WI38 (cell line): Measurements from ENCODE around the gene GPR26.
"Not testable (repeated sequence)": the region's sequence is repeated elsewhere in the genome, so short reads cannot be mapped to it uniquely, and the experiment has no call there.

Experiments used
- H3K4me3 ChIP-seq: 2 replicates; pipeline ENCODE4 v1.5.1; 2011; ENCODE audit warnings: low read depth, mild to moderate bottlenecking, control low read depth, low read length
- CTCF ChIP-seq: IDR thresholded peaks from 2 replicates; pipeline ENCODE4 v1.5.1; 2012; ENCODE audit warnings: low read depth, mild to moderate bottlenecking, control low read depth, low read length

The GPR26 gene

DNA sequence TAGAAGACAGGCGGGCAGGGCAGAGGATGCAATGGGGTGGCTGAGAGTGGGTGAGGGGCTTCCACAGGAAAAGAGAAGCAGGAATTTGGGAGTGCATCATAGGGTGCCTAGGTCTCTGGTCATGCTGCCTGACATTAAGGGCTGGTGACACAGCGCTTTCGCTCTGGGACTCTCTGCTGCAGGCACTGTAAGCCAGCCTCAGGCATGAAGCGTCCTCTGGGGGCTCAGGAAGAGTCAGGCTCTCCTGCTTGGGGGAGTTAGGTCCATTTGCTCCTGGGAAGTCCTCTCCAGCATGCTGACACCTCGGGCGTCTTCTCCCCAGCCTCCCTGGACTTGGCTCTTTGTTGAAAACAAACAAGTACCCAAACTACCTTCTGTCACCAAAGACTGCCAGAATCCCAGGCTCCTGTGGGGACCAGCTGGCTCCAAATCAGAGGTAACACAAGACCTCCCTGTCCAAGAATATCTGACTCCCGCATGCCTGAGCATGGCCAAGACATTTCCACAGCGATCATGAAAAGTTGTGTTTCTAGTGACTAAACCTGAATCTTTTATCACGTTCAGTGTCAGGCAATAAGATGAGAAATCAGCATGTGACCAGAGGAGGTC is 55.4 kb downstream of the GPR26 start:
- TF ChIP-seq CTCF, result no peak
- H3K4me3 ChIP-seq, result no peak overlapping the region

DNA sequence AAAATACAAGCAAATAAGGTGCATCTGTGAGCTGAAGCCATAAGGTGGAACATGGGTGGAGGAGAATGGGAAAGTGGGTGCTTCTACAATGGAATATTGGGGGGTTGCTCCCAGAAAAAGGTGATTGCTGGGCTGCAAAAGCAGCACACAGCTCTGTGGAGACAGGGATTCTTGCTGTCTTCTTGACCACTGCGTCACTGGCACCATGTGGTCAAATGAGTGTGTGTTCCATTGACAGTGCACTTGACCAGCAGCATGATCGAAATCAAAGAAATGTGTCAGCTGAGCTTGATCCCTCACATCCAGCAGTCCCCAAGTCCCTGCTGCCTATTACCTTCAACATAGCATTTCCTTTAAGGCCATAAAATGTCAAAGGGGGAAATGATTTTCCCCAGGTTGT is 56.2 kb downstream of the GPR26 start:
- no peak overlapping the region for H3K4me3 ChIP-seq
- no peak for TF ChIP-seq CTCF

DNA sequence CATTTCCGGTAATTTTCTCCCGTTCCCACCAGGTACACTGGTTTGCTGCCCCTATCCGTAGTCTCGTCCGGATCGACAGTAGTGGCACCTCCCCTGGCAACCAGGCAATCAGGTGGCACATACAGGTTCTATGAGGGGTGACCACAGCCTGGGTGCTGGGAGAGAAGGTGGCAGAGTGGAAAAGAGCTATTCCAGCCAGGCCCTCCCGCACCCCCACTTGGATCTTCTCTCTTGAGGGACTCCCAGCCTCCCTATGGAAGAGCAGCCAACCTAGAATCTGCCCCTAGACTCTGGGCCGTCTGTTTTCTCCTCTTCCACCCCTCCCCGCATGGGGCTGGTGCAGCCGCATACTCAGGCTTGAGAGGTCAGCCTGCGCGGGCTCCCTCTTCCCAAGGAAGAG is 58.6 kb downstream of the GPR26 start:
- H3K4me3 ChIP-seq, result no peak overlapping the region
- TF ChIP-seq CTCF, result no peak

- no peak overlapping the region for H3K4me3 ChIP-seq
- no peak for TF ChIP-seq CTCF
Observed at GRCh38 chr10:123726381-123726780, 60.2 kb downstream of the GPR26 start.

- TF ChIP-seq CTCF, result no peak
- no peak overlapping the region for H3K4me3 ChIP-seq
Observed at GRCh38 chr10:123726836-123727235, 60.7 kb downstream of the GPR26 start.

GRCh38 chr10:123729523-123729922 is 63.4 kb downstream of the GPR26 start:
- TF ChIP-seq CTCF, result no peak

GRCh38 chr10:123736917-123737316 is 70.8 kb downstream of the GPR26 start:
- H3K4me3 ChIP-seq, result not testable (repeated sequence)

More at GRCh38 chr10:123729523-123729922, 63.4 kb downstream of the GPR26 start:
- H3K4me3 ChIP-seq, result no peak overlapping the region

- no peak overlapping the region for H3K4me3 ChIP-seq
- TF ChIP-seq CTCF, result no peak
Observed at GRCh38 chr10:123741146-123741545, 75.0 kb downstream of the GPR26 start.
